NCI-H2171 (cell line): ENCODE data around the gene RPL12.

Experiments used
- DNase-seq: peaks from one replicate; lab custom pipeline; 2025; lab: John Stamatoyannopoulos, UW

RPL12 gene

DNA sequence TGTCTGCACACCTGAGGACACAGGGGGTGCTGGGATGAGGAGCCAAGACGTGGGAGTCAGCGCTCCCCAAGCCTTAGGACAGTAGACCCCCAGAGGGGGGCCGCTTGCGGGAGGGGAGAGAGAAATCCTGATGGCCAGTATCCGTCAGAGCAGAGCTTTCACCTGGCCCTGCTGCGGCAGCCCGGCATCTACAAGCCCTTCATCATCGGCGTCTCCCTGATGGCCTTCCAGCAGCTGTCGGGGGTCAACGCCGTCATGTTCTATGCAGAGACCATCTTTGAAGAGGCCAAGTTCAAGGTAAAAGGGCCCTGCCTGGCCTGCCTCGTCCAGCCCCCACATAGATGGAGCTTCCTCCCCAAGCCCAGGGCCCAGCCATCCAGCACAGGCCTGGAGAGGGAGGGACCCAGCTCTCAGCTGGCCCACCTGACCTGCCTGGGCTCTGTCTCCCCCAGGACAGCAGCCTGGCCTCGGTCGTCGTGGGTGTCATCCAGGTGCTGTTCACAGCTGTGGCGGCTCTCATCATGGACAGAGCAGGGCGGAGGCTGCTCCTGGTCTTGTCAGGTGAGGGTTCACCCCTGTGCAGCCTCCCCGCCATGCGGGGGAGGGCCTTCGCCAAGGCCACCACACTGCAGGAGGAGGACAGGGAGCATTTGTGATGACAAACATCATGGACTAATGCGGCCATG, 47.6 kb downstream of the RPL12 start:
- no peak for DNase-seq

DNA sequence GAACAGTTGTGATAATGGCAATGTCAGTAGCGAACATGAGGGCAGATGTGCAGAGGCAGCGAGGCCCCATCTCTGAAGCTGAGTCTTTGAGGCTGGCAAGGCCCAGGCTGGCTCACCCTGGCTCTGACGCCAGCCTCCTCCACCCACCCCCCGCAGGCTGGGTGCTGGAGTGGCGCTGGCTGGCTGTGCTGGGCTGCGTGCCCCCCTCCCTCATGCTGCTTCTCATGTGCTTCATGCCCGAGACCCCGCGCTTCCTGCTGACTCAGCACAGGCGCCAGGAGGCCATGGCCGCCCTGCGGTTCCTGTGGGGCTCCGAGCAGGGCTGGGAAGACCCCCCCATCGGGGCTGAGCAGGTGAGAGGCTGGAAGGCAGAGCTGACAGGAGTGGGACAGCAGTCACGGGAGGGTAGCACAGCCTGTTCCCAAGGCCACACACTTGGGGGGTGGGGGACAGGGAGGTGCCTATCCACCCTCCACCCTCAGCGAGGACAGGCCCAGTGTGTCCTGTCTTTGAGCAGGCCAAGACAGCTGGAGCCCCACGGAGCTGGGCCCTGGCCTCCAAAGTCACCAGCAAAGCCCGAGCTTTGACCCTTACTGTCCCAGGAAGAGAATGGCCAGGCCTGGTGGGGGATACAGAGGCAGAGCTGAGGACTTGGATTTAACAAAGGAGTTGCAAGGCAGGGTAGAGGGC, 48.7 kb downstream of the RPL12 start:
- DNase-seq: no peak

DNA sequence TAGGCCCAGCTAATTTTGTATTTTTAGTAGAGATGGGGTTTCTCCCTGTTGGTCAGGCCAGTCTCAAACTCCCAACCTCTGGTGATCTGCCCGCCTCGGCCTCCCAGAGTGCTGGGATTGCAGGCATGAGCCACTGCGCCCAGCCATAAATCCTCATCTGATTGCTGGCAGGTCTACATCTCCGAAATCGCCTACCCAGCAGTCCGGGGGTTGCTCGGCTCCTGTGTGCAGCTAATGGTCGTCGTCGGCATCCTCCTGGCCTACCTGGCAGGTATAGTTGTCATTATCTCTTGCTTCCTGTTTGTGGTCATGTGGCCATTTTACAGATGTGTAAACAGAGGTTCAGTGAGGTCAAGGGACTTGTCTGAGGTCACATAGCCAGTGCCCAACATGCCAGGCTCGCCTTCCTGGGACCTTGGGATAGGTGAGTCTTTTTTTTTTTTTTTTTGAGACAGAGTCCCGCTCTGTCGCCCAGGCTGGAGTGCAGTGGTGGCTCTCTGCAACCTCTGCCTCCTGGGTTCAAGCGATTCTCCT, 51.4 kb downstream of the RPL12 start:
- no peak for DNase-seq

DNA sequence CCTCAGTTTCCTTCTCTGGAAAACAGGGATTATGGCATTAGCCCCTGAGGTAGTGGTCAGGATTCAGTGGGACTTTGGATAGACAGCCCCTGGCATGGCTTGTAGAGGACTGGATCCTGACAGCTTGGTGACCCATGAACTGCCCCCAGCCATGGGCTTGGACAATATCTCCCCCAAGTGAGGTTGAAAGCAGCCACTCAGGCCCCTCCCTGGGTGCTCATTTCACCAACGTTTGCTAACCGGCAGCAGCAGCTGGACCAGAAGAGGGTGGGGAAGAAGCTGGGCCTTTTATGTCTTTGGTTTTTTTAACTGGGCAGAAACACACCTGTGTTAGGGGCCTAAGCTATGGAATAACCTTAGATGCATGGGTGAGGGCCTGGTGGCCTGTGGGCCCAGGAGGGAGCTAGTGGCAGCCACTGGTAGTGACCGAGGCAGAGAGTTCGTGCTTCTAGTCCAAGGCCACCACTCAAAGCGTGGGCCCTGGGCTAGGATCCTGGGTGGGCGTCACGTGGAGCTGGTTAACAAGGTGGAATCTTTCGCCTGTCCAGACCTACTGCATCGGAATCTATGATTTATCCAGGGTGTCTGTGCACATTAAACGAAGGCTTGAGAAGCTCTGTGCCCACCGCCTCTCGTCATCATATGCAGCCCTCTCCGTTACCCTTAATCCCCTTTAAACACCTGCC, 52.3 kb downstream of the RPL12 start:
- DNase-seq: no peak

DNA sequence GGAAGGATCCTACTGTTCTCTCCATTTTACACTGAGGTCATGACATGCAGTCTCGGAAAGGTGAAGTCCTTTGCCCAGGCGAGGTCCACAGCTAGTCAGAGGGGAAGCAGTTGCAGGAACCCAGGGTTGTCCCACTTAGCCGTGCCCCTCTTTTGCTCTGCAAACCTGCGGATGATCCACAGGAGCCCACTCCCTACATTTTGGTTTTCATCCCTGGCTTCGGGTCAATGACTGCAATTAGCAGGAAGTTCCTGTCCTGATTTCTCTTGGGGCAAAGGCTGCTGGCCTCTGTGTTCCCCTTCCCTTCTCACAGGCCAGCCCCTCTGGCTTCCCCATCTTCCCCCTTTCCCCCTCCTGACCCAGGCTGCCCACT, 52.9 kb downstream of the RPL12 start:
- DNase-seq: no peak
